KBM-7 (cell line): ENCODE results near the gene NACC1.

Experiments used
- DNase-seq: peaks from one replicate; pipeline ENCODE4 v3.0.0-alpha.2; 2015
- in situ Hi-C: fragments of 300-500 bp; cut with MboI; formaldehyde crosslinking; loops from 2 replicates; pipeline ENCODE4 v1.14.3; 2020; ENCODE audit warnings: low sequenced_read_pairs, low pct_unique_long_range_greater_than_20kb, mixed read lengths

The NACC1 gene

DNA sequence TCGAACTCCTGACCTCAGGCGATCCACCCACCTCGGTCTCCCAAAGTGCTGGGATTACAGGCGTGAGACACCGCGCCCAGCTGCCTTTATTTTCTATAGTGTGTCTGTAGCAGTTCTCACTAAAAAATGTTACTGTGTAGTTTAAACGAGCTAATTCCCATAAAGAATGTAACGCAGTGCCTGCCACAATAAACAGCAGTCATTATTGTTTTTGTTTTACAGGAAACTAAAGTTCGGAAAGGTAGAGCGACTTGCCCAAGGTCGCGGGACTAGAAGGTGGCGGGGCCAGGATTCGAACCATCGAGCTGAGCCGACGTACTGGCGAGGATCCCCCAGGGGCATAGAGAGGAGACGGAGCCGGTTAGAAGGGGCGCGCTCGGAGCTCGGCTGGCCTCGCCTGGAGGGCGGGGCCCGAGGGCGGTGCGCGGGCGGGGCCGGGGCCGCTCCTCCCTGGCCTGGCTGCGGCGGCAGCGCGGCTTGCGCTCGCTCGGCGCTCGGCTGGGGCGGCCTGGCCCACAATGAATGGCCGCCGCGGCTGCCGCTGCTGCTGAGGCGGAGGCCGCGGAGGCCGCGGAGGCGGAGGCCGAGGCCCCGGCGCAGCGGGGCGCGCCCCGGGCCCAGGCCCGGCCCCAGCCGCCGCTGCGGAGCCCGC, at the start of gene NACC1:
NACC1 (plus strand) TSS at position 493 of the 652 bp plus-strand sequence. CDS start 16,944 bp downstream, outside the sequence.
- peak; percentile 89 for DNase-seq
- in situ Hi-C loops: no loop called here

DNA sequence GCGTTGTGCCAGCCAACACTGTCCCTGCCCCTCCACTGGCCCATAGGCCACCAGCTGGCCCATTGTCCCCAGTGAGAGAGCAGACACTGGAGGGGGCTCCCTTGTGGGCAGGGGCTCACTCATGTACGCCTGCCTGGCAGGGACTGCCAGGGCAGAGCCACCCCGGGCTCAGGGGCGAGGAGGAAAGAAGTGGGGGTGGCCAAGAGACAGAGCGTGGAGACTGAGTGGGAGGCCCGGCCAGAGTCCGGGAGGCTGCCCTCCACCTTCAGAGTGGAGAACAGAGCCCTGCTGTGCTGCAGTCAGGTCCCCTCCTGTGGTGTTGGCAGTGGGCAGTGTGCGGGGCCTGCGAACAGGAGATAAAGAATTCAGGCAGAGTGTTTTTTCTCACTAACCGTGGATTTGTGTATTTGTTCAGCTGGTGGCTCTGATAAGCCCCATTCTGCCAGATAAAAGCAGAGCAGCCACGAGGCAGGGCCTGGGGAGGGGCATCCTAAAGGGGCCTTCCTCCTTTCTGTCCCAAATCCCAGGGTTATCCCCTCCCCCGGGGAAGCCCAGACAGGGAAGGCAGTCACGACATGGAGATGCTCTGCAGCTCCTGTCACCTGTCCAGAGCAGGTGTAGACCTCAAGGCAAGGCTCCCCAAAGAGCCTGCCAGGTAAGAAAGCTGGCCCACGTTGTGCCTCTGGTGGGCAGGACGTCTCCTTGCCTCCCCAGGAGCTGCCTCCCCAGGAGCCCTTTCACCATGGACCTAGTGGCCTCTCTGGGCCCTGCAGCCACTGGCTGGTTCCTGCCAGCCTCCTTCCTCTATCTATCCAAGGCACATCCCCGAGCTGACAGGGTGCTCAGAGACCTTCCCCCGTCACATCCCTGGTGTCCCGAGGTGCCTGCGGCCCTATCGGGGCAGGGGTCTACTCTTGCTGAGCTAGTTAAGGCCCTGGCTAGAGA, 48.4 kb upstream of the NACC1 start:
- in situ Hi-C loops: no loop called here
- DNase-seq: no peak

DNA sequence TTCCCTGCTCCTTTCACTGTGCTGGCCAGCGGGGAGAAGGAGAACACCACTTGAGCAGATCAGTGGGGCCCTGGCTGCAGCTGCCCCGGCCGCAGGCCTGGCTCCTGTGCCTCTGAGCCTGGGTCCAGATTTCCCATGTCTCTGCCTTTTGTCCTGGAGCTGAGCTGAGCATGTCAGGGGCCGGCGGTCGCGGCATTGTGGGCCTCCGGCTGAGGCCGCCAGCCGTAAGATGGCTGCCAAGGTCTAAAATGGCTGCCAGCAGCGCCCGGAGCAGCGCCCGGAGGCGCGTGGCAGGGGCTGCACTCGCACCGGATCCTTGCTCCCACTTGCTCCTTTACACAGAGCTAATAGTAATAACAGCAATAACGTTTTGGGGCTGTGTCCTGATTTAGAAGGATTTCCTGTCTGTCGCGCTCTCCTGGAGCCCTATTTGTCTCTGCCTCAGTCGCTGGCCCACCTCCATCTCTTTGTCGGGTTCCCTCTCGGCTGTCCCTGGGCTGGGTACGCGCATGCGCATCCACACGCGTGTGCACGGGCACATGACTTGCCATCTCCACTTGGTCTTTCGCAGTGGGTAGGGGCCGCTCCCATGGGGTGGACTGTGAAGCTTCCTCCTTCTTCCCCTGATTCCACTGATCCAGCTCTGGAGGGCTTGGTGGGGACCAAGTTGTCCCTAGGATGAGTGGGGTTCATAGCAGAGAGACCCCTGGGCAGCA, 47.5 kb upstream of the NACC1 start:
- DNase-seq: no peak
- in situ Hi-C loops: no loop called here

DNA sequence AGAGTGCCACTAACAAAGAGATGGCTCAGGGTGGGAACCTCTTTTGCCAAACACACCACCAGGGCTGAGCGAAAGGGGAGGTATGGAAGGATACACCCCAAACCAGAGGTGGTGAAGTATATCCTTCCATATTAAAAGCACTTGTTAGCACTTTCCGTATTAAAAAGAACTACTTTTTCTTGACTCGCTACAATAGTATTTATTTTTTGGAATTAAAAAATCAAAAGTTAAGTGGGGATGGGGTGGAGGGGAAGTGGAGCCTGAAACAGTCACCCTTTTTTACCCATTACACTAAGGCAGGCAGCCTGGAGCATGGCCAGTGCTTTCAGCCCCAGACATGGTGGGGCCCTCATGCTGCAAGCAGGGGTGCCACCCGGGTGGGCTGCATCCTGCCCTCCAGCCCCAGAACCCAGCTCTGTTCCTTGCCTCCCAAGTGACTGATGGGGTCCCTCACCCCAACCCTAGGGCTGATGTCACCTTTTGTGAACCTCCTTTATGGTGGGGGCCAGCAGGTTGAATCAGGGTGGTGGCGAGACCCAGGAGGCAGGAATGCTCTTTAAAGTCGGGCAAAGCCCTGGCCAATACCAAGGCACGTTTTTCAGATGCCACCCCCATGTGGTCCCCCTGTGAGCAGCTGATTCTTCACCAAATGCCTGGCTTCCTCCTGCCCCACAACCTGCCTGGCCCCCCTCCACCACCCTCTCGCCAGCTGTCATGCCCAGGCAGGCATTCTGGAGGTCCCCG, 46.4 kb upstream of the NACC1 start:
- in situ Hi-C loops: no loop called here
- no peak for DNase-seq

DNA sequence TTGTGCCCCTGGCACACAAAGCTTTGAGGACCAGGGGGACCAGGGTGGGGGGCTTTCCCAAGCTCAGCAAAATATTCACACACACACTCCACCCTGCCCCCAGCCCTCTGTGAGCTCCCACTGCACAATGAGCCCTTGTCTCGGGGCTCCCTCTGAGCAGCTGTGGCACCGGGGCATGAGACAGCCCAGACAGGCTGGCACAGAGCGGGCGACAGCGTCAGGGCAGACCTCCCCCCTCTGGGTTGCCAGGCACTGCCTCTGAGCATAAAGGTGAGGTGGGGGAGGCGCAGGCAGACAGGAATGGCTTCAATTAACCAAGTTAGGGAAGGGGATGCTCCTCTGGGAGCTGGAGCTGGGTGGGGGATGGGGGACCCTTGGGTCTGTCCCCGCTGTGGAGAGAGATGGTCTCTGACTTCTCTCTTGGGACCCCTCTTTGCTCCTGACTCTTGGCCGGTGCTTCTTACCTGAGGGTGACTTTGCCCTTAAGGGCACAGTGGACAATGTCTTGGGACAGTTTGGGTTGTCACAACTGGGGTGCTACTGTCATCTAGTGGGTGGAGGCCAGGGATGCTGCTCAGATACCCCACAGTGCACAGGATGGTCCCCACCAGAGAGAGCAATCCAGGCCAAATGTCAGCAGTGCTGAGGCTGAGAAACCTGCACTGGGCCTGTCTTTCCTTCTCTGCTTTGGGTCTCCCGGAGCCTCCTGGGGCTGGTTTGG, 45.7 kb upstream of the NACC1 start:
- no peak for DNase-seq
- in situ Hi-C loops: no loop called here

DNA sequence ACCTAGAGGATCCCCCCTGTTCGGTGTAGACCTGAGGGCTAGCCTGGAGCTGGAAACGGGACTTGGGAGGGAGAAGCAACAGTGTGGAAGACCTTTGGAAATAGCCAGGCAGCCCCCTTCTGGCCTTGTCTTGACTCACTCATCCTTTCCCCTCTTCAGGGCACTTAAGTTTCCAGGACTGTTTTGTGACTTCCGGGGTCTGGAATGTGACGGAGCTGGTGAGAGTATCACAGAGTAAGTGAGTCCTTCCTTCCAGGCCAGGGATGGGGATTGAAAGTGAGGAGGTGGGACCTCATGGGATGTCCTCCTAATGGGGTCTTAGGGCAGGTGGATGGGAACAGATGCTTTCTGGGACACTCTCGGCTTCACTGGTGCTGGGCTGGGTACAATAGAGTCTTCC, 44.8 kb upstream of the NACC1 start:
- in situ Hi-C loops: no loop called here
- DNase-seq: no peak

DNA sequence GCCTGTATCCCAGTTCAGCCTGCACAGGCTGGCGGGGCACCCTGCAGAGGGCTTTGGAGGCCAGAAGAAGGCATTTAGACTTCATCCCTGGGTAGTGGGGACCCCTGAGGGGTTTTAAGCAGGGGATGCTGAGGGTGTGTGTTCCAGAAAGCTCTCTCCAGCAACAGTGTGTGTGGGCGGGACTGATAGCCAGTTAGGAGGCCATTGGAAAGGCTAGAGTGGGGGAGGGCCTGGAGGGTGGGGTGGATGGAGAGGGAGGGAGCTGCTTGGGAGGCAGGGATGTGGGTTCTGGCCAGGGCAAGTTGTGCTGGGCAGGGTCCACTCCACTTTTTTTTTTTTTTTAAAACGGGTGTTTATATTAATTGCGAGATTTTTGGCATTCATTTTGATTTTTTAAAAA, 43.7 kb upstream of the NACC1 start:
- DNase-seq: no peak

DNA sequence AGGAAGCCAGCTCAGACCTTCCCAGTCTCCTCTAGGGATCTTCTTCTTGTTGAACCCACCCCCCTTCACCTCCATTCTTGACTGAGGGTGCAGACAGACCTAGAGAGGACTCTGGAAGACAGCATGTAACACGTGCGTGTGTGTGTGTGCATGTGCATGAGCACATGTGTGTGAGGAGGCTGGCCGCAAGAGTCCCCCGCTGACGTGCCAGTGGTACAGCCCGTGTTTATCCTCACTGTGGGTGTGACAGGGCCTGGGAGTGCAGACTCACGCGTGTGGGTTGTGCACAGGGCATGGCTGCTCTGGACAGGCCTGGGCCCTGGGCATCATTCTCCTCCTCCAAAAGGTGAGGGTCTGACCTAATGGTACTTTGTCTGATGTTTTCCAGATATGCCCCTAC, 41.7 kb upstream of the NACC1 start:
- in situ Hi-C loops: loop anchor here (25.0 kb wide), 1 partner anchor 89 kb away; the partner anchor contains the start of gene NFIX
- DNase-seq: no peak

More for the DNA sequence above, 43.7 kb upstream of the NACC1 start:
- in situ Hi-C loops: no loop called here

DNA sequence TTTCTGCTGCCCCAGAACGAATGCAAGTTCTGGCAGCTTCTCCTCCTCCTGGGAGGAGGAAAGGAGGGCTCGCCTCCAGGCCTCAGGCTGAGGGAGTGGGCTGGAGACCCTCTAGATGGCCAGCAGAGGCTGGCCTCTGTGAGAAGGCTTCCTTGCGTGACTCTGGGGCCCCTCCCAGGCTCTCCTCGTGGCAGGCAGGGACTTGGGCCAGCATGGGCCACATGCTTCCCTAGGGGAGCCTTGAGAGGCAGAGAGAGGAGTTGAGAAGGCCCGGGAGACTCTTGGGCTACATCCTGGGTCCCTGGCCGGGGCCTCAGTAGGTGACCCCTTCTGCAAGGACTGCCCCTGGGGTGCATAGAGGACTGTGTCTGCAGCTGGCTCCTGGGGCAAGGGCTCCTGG, 41.3 kb upstream of the NACC1 start:
- no peak for DNase-seq
- in situ Hi-C loops: loop anchor here (25.0 kb wide), 1 partner anchor 89 kb away; the partner anchor contains the start of gene NFIX

DNA sequence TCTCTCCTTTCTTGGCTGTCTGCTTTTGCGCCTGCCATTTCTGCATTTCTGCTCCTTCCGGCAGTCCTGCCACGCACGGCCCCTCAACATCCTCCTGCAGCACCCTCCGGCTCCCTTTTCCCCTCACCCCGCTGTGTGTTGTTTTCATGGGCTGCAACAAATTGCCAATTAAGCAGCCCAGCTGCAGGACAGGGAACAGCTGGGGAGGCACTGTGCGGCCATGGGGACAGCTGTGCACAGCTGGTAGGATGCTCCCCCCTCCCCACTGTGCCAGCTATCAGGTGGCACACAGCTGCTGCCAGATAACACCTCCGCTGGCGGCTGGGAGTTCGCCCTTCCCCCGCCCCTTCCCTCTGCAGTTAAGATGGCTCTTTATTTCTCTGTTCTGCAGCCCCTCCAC, 40.8 kb upstream of the NACC1 start:
- in situ Hi-C loops: loop anchor here (25.0 kb wide), 1 partner anchor 90 kb away; the partner anchor contains the start of gene NFIX
- DNase-seq: no peak

DNA sequence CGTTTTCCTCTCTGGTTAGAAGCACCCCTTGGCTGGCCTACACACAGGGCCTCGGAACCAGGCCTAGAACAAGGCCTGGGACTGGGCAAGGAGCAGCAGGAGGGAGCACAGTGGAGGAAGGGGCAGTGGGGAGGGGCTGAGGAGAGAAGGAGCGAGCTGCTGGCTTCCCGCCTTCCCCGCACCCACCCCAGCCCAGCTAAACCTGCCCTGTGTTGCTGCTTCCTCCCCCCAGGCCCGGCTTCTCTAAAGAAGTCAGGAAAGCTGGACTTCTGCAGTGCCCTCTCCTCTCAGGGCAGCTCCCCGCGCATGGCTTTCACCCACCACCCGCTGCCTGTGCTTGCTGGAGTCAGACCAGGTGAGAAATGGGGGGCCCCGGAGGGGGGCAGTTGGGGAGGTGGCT, 39.7 kb upstream of the NACC1 start:
- in situ Hi-C loops: loop anchor here (25.0 kb wide), 1 partner anchor 91 kb away; the partner anchor contains the start of gene NFIX

DNA sequence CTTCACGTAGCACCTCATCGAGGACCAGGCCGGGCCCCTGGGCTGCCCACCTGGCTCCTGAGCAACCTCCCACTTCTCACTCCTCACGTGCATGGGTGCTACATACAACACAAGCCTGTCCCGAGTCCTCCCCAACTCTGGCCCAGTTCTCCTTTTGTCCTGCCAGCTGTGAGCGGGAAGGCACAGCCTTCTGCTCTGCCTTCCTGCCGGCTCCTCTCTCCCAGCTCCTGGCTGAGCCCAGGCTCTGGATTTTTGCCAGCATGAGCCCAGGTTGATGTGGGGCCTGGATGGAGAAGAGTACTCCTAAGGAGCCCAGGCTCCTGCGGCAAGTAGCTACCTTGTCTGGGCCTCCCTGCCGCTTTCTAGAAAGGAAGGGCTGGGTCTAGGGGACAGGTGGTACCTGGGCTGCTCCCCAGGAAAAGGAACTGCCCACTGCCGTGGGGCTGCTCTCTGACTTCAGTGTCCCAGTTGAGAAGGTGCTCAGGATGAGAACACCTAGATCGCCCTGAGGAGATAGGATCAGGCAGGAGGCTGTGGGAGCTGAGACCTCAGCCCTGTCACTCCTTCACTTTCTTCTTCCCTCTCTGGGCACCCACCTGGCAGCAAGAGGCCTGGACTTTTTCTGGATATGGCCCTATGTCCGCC, 39.0 kb upstream of the NACC1 start:
- no peak for DNase-seq
- in situ Hi-C loops: loop anchor here (25.0 kb wide), 1 partner anchor 92 kb away; the partner anchor contains the start of gene NFIX

More for the DNA sequence above, 39.7 kb upstream of the NACC1 start:
- no peak for DNase-seq

DNA sequence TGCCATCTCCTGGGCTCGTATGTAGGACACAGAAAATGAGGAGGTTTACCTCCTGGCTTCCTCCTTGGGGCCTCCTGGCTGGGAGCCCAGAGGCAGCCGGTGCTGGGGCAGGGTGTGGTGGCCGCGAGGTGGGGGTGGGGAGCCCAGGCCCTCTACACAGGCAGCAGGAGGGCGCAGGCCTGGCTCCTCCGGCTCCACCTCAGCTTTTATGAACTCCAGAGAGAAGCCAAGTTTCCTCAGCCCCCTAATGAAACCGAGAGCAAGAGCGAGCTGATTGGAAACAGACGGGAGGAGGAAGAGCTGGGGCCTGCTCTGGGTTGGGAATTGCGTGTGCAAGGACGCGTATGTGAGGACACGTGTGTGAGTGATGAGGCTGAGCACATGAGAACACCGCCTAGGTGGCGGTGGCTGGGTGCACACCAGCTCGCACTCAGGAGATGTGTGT, 38.5 kb upstream of the NACC1 start:
- DNase-seq: peak; percentile 64
- in situ Hi-C loops: loop anchor here (25.0 kb wide), 1 partner anchor 92 kb away; the partner anchor contains the start of gene NFIX

DNA sequence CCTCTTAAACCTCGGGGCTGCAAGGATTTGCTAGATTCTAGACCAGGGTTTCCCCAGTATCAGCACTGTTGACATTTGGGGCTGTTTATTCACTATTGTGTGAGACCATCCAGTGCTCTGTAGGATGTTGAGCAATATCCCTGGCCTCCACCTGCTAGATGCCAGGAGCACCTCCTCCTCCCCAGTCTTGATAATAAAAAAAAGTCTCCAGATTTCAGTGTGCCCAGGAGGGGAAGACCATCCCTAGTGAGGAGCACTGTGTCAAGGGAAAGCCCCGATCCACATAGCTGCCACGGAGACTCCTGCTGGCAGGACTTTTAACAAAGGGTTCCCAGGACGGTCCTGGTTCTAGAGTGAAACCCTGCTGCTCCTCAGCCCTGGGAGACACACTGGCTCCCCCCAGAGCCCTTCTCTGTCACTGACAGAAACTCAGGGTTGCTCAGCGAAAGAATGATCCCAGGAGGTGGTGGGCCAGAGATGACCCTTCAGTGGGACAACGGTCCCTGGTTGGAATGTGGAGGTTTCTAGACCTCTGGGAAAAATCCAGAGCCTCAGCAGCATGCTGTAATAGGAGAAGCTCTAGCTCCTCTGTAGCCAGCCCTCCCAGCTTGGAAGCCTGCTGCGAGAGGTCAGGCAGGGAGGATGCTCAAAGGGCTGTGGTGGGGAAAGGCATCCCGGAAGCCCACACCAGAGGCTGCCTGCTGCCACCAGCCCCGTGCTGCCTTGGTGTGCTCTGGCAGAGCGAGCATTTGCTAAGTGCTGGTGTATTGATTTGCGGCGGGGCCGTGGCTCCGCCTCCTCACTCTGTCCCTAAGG, 35.7 kb upstream of the NACC1 start:
- in situ Hi-C loops: loop anchor here (25.0 kb wide), 1 partner anchor 95 kb away; the partner anchor contains the start of gene NFIX
- DNase-seq: no peak

DNA sequence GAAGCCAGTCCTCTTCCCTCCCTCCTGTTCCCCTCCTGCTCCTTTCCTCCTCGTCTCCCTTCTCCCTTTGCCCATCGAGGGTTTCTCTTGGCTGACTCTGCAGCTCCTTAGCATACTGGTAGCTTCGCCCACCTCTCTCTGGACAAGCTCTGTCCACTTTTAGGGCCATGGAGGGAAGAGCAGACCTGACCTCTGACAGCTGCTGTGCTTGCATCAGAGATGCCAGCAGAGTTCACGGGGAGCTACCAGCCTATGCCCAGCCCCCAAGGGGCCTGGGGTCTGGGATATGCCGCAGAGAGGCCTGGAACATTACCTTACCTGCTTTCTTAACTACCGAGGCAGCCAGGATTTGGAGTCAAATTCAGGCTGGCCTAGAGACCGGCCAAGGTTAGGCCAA, 35.1 kb upstream of the NACC1 start:
- DNase-seq: no peak
- in situ Hi-C loops: loop anchor here (25.0 kb wide), 1 partner anchor 96 kb away; the partner anchor contains the start of gene NFIX

DNA sequence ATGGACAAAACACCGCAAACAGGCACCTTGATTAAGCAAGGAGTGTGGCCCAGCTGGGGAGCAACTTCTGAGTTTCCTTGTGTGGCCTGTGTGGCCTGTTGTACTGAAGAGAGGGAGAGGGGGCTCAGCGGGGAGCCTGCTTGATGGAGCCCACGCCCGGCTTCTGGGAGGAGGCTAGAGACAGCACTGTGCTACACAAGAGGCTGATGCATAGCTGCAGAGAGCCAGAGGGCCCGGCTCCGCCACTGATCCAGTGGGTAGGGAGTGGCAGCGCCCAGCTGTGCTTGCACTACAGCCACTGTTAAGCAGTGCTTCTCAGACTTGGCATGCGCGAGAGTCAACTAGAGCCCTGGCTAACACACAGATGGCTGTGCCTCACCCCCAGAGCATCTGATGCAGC, 34.4 kb upstream of the NACC1 start:
- in situ Hi-C loops: loop anchor here (25.0 kb wide), 1 partner anchor 96 kb away; the partner anchor contains the start of gene NFIX
- DNase-seq: no peak
